Mesenchymal stem cell (in vitro differentiated cells and primary cell): Measurements from ENCODE around the gene EFCC1.

Experiments used
- DNase-seq: peaks from one replicate; pipeline ENCODE4 v3.0.0-alpha.2; 2013
- H2AFZ ChIP-seq: one replicate; pipeline ENCODE4 v1.6.1; 2013; ENCODE audit warnings: low read depth, mild to moderate bottlenecking, control low read depth, inconsistent platforms, low read length, moderate library complexity
- H2AK5ac ChIP-seq: 2 replicates; pipeline ENCODE4 v1.6.1; 2013; ENCODE audit warnings: low read length, moderate library complexity, mild to moderate bottlenecking, inconsistent platforms; ENCODE audit not compliant: severe bottlenecking
- H2BK120ac ChIP-seq: one replicate; pipeline ENCODE4 v1.6.1; 2013; ENCODE audit warnings: low read depth, mild to moderate bottlenecking, inconsistent platforms, low read length, moderate library complexity
- H2BK12ac ChIP-seq, 2 experiments: one replicate each; pipeline ENCODE4 v1.6.1; 2013; ENCODE audit warnings: inconsistent platforms in 2 of 2, low read length in 2 of 2, mild to moderate bottlenecking in 2 of 2, moderate library complexity in 2 of 2, control low read depth in 1 of 2
- H2BK15ac ChIP-seq: one replicate; pipeline ENCODE4 v1.6.1; 2013; ENCODE audit warnings: mild to moderate bottlenecking, low read depth, inconsistent platforms; ENCODE audit not compliant: poor library complexity, severe bottlenecking
- H2BK5ac ChIP-seq: 2 replicates; pipeline ENCODE4 v1.6.1; 2013; ENCODE audit warnings: low read depth, mild to moderate bottlenecking, low read length, control low read depth, inconsistent platforms; ENCODE audit not compliant: poor library complexity, severe bottlenecking
- H3K14ac ChIP-seq, 2 experiments: one replicate each; pipeline ENCODE4 v1.6.1; 2013; ENCODE audit warnings: inconsistent platforms in 2 of 2, low read length in 2 of 2, control low read depth in 1 of 2, mild to moderate bottlenecking in 1 of 2, moderate library complexity in 1 of 2
- H3K18ac ChIP-seq, 2 experiments: one replicate each; pipeline ENCODE4 v1.6.1; 2013; ENCODE audit warnings: inconsistent platforms in 2 of 2, low read length in 2 of 2, control low read depth in 1 of 2, low read depth in 1 of 2, mild to moderate bottlenecking in 1 of 2
- H3K23ac ChIP-seq, 2 experiments: one replicate each; pipeline ENCODE4 v1.6.1; 2013; ENCODE audit warnings: inconsistent platforms in 2 of 2, low read length in 2 of 2, mild to moderate bottlenecking in 2 of 2, moderate library complexity in 2 of 2, control low read depth in 1 of 2
- H3K27ac ChIP-seq: 2 replicates; pipeline ENCODE4 v1.5.1; 2013; ENCODE audit warnings: mild to moderate bottlenecking, moderate library complexity, low read length, control low read depth, inconsistent platforms; ENCODE audit not compliant: poor library complexity, severe bottlenecking
- H3K27me3 ChIP-seq, 2 experiments: 2 replicates each; pipeline versions ENCODE4 v1.6.1 to v1.7.0; 2013; ENCODE audit warnings: low read length in 2 of 2, mild to moderate bottlenecking in 2 of 2, moderate library complexity in 2 of 2, control low read depth in 1 of 2, inconsistent platforms in 1 of 2; ENCODE audit not compliant: control insufficient read depth in 1 of 2, insufficient read depth in 1 of 2
- H3K36me3 ChIP-seq, 2 experiments: 2 replicates each; pipeline versions ENCODE4 v1.6.1 to v1.7.0; 2013; ENCODE audit warnings: low read length in 2 of 2, control low read depth in 1 of 2, inconsistent platforms in 1 of 2, low read depth in 1 of 2, mild to moderate bottlenecking in 1 of 2; ENCODE audit not compliant: insufficient read depth in 2 of 2, control insufficient read depth in 1 of 2
- H3K4ac ChIP-seq, 2 experiments: one replicate each; pipeline ENCODE4 v1.6.1; 2013; ENCODE audit warnings: inconsistent platforms in 2 of 2, low read length in 2 of 2, mild to moderate bottlenecking in 2 of 2, moderate library complexity in 2 of 2, control low read depth in 1 of 2, low read depth in 1 of 2
- H3K4me1 ChIP-seq: 2 replicates; pipeline ENCODE4 v1.6.1; 2013; ENCODE audit warnings: low read depth, low read length, control low read depth; ENCODE audit not compliant: control insufficient read depth, insufficient read depth
- H3K4me2 ChIP-seq: 2 replicates; pipeline ENCODE4 v1.6.1; 2013; ENCODE audit warnings: low read length, mild to moderate bottlenecking, inconsistent platforms; ENCODE audit not compliant: poor library complexity, severe bottlenecking
- H3K4me3 ChIP-seq, 2 experiments: 2 replicates each; pipeline versions ENCODE4 v1.5.1 to v1.7.0; 2013; ENCODE audit warnings: low read length in 2 of 2, mild to moderate bottlenecking in 2 of 2, control low read depth in 1 of 2, low read depth in 1 of 2; ENCODE audit not compliant: insufficient read depth in 1 of 2
- H3K79me1 ChIP-seq: replicated peaks from 2 replicates; pipeline ENCODE4 v1.6.1; 2013; ENCODE audit warnings: mild to moderate bottlenecking, control low read depth, low read length, inconsistent platforms; ENCODE audit not compliant: poor library complexity, severe bottlenecking
- H3K9ac ChIP-seq: 2 replicates; pipeline ENCODE4 v1.7.0; 2013; ENCODE audit warnings: mild to moderate bottlenecking, low read length, moderate library complexity
- H3K9me3 ChIP-seq: 2 replicates; pipeline ENCODE4 v1.7.0; 2013; ENCODE audit warnings: mild to moderate bottlenecking, low read length; ENCODE audit not compliant: control insufficient read depth
- H4K8ac ChIP-seq: one replicate; pipeline ENCODE4 v1.6.1; 2013; ENCODE audit warnings: inconsistent platforms, mild to moderate bottlenecking, low read length, moderate library complexity
- H4K91ac ChIP-seq: one replicate; pipeline ENCODE4 v1.6.1; 2013; ENCODE audit warnings: mild to moderate bottlenecking, low read length, inconsistent platforms
- WGBS: methylation state at CpG from one replicate; pipeline ENCODE4 v1.1.7; 2013; ENCODE audit warnings: mixed read lengths; 5-methylcytosine and 5-hydroxymethylcytosine counted together

EFCC1 gene

GRCh38 chr3:129014148-129014547 is 13.0 kb downstream of the EFCC1 start:
- DNase-seq = no peak
- Histone ChIP-seq H3K36me3 (no peaks in the 10 kb centered on the region), H4K8ac (no peak overlapping the region), H3K27ac (no peak overlapping the region), H3K79me1 (no peaks in the 10 kb centered on the region), H2BK120ac (no peak overlapping the region), H2AFZ (no peak overlapping the region), H4K91ac (no peak overlapping the region), H3K9ac (no peak overlapping the region), H3K4me3 (no peak overlapping the region), H3K27me3 (peaks cover 37 to 46% of the 10 kb centered on the region in 2 experiments), H3K14ac (no peak overlapping the region), H3K18ac (no peak overlapping the region), H2BK5ac (no peak overlapping the region), H3K9me3 (no peaks in the 10 kb centered on the region), H2BK12ac (peak overlapping the region in 1 of 2 experiments; percentile 27), H2AK5ac (no peak overlapping the region), H3K4me2 (no peak overlapping the region), H3K23ac (no peak overlapping the region), H3K4ac (no peak overlapping the region), H3K4me1 (no peaks in the 10 kb centered on the region), H2BK15ac (no peak overlapping the region)
- WGBS = 85% methylated on average over 13 of the region's 13 CpGs

- 90% methylated on average over 9 of the region's 9 CpGs for WGBS
- Histone ChIP-seq H2BK120ac (no peak overlapping the region), H3K4ac (peak overlapping the region in 1 of 2 experiments; percentile 47), H2AFZ (no peak overlapping the region), H3K9me3 (no peaks in the 10 kb centered on the region), H3K36me3 (no peaks in the 10 kb centered on the region), H3K9ac (no peak overlapping the region), H3K23ac (no peak overlapping the region), H3K27me3 (peaks cover 31 to 42% of the 10 kb centered on the region in 2 experiments), H3K4me3 (no peak overlapping the region), H3K4me1 (no peaks in the 10 kb centered on the region), H2AK5ac (no peak overlapping the region), H3K14ac (no peak overlapping the region), H3K4me2 (no peak overlapping the region), H4K91ac (peak overlapping the region; percentile 31), H2BK15ac (no peak overlapping the region), H3K18ac (no peak overlapping the region), H3K27ac (no peak overlapping the region), H4K8ac (peak overlapping the region; percentile 4), H3K79me1 (no peaks in the 10 kb centered on the region), H2BK12ac (no peak overlapping the region), H2BK5ac (no peak overlapping the region)
- no peak for DNase-seq
Measured at GRCh38 chr3:129014793-129015345, 13.8 kb downstream of the EFCC1 start.

- no peak overlapping the region for H2BK120ac ChIP-seq
- peak overlapping the region; percentile 30 for H4K91ac ChIP-seq
- peak; percentile 47 for DNase-seq
- peak overlapping the region in 1 of 2 experiments; percentile 12 for H3K18ac ChIP-seq
- no peak overlapping the region for H3K14ac ChIP-seq
- H2BK12ac ChIP-seq = peak overlapping the region in 1 of 2 experiments; percentile 15
- H3K27ac ChIP-seq = no peak overlapping the region
- H2BK15ac ChIP-seq = no peak overlapping the region
- H2AK5ac ChIP-seq = no peak overlapping the region
- H3K4ac ChIP-seq = peak overlapping the region in 1 of 2 experiments; percentile 47
- no peak overlapping the region for H3K4me3 ChIP-seq
- no peaks in the 10 kb centered on the region for H3K9me3 ChIP-seq
- peak overlapping the region in 1 of 2 experiments; percentile 9 for H3K23ac ChIP-seq
- H4K8ac ChIP-seq = no peak overlapping the region
- no peaks in the 10 kb centered on the region for H3K79me1 ChIP-seq
- no peaks in the 10 kb centered on the region for H3K36me3 ChIP-seq
- no peak overlapping the region for H2AFZ ChIP-seq
- no peaks in the 10 kb centered on the region for H3K4me1 ChIP-seq
- 80% methylated on average over 19 of the region's 19 CpGs for WGBS
- no peak overlapping the region for H2BK5ac ChIP-seq
- no peak overlapping the region for H3K4me2 ChIP-seq
- no peak overlapping the region for H3K9ac ChIP-seq
- H3K27me3 ChIP-seq = peaks cover 33 to 39% of the 10 kb centered on the region in 2 experiments
Measured at GRCh38 chr3:129015388-129016105, 14.4 kb downstream of the EFCC1 start.

- Histone ChIP-seq H3K9ac (no peak overlapping the region), H2BK5ac (no peak overlapping the region), H3K9me3 (no peaks in the 10 kb centered on the region), H3K4me2 (no peak overlapping the region), H2AK5ac (no peak overlapping the region), H4K8ac (peak overlapping the region; percentile 7), H3K4ac (peak overlapping the region in 1 of 2 experiments; percentile 11), H3K14ac (no peak overlapping the region), H3K18ac (peak overlapping the region in 1 of 2 experiments; percentile 50), H3K4me3 (no peak overlapping the region), H3K79me1 (no peaks in the 10 kb centered on the region), H3K27me3 (peaks cover 37 to 39% of the 10 kb centered on the region in 2 experiments), H2AFZ (no peak overlapping the region), H2BK15ac (no peak overlapping the region), H2BK12ac (peak overlapping the region; percentile 15 to 25), H2BK120ac (no peak overlapping the region), H3K4me1 (peaks cover 4% of the 10 kb centered on the region), H3K36me3 (no peaks in the 10 kb centered on the region), H4K91ac (no peak overlapping the region), H3K23ac (peak overlapping the region in 1 of 2 experiments; percentile 35), H3K27ac (no peak overlapping the region)
- 72% methylated on average over 6 of the region's 6 CpGs for WGBS
- no peak for DNase-seq
Measured at GRCh38 chr3:129016356-129016719, 15.2 kb downstream of the EFCC1 start.
